ENCODE data around the gene KCND1.
A peak's percentile ranks its signal among the peaks of the same experiment; 100 is the strongest.

Gene KCND1

GRCh38 chrX:48974033-48974432, 2.4 kb upstream of the KCND1 start:
- DNase-seq, result no peak

GRCh38 chrX:48972220-48973164, 848 bp upstream of the KCND1 start:
- DNase-seq, result peak; percentile 1 to 45

GRCh38 chrX:48969471-48969870, 2.2 kb downstream of the KCND1 start:
- DNase-seq, result no peak

- DNase-seq, result no peak
These were observed 3.3 kb downstream of the KCND1 start for GRCh38 chrX:48968377-48968776.

GRCh38 chrX:48966796-48967579, 4.7 kb downstream of the KCND1 start:
- DNase-seq, result no peak

- DNase-seq, result no peak
These were observed 5.7 kb downstream of the KCND1 start for GRCh38 chrX:48965959-48966358.

GRCh38 chrX:48961585-48962091, 10.0 kb downstream of the KCND1 start:
- DNase-seq, result peak; percentile 45 to 74

- no peak for DNase-seq
These were observed 11.4 kb downstream of the KCND1 start for GRCh38 chrX:48960291-48960690.

GRCh38 chrX:48958635-48959094, 13.0 kb downstream of the KCND1 start:
- peak; percentile 12 to 44 for DNase-seq

- peak; percentile 94 to 97 for DNase-seq
These were observed 13.6 kb downstream of the KCND1 start for GRCh38 chrX:48957827-48958634.

GRCh38 chrX:48957477-48957826, 14.2 kb downstream of the KCND1 start, which contains the start of gene OTUD5:
TSS of gene OTUD5 (minus strand) at chrX:48957607. CDS start at chrX:48957570, 37 bp downstream.
- DNase-seq, result peak; percentile 76 to 78

GRCh38 chrX:48956728-48957414, 14.8 kb downstream of the KCND1 start:
- no peak for DNase-seq

- DNase-seq, result no peak
These were observed 23.1 kb downstream of the KCND1 start for GRCh38 chrX:48948589-48948988.

- DNase-seq, result peak in 1 of 2 experiments; percentile 45
These were observed 25.9 kb downstream of the KCND1 start for GRCh38 chrX:48945517-48946348.

GRCh38 chrX:48942895-48943294, 28.7 kb downstream of the KCND1 start:
- no peak for DNase-seq

- no peak for DNase-seq
These were observed 31.2 kb downstream of the KCND1 start for GRCh38 chrX:48940404-48940955.

GRCh38 chrX:48939524-48940228, 32.0 kb downstream of the KCND1 start:
- no peak for DNase-seq

- DNase-seq, result no peak
These were observed 32.8 kb downstream of the KCND1 start for GRCh38 chrX:48938721-48939425.

Data from NCI-H526 (cell line).